Activated CD4-positive, alpha-beta T cell treated with anti-CD3 and anti-CD28 coated beads, Interleukin-2, Interleukin-6, amounts not matched to agents 100 ng/mL and 50 ng/mL, durations not matched to agents 16 hours and 8 hours (primary cell): ENCODE results near the gene PIK3CD.
"Not testable (repeated sequence)": the region's sequence is repeated elsewhere in the genome, so short reads cannot be mapped to it uniquely, and the experiment has no call there.

Experiments
- DNase-seq: peaks from one replicate; pipeline ENCODE4 v3.0.0-alpha.2; 2020

The PIK3CD gene

DNA sequence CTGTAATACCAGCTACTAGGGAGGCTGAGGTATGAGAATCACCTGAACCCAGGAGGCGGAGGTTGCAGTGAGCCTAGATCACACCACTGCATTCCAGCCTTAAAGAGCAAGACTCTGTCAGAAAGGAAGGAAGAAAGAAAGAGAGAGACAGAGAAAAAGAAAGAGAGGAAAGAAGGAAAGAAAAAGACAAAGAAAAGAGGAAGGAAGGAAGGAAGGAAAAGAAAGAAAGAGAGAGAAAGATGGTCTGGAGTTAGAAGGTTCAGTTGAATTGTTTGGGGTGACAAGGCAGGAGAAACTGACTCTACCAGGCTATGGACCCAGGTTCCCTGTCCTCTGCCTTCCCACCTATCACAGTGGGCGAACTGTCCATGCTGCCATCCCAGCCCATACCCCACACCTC is 27.4 kb upstream of the PIK3CD start:
- no peak for DNase-seq

DNA sequence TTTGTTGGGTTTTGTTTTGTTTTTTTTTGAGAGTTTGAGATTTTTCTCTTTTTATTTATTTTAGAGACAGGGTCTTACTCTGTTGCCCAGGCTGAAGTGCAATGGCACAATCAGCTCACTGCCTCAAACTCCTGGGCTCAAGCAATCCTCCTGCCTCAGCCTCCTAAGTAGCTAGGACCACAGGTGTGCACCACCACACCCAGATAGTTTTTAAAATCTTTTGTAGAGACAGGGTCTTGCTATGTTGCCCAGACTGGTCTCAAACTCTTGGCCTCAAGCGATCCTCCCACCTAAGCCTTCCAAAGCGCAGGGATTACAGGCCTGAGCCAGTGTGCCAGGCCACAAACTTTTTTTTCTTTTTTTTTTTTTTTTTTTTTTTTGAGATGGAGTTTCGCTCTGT is 26.5 kb upstream of the PIK3CD start:
- not testable (repeated sequence) for DNase-seq

DNA sequence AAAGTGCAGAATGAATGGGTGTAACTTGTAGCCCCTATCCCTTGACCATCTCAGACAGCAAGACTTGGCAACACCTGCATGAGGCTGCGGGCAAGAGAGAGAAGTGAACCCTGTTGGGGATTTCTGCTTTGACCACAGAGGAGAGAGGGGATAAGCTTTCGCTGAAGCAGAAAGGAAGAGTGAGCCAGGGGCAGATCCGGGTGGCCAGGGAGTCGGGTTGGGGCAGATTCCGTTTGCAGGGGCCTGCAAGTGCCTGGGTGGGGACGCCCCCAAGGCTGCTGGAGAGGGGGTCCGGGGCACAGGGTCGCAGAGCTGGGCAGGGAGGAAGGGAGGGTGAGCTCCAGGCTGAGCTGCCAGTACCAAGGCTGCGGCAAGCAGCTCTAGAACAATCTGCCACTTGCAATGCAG is 25.3 kb upstream of the PIK3CD start:
- DNase-seq: peak; percentile 58

DNA sequence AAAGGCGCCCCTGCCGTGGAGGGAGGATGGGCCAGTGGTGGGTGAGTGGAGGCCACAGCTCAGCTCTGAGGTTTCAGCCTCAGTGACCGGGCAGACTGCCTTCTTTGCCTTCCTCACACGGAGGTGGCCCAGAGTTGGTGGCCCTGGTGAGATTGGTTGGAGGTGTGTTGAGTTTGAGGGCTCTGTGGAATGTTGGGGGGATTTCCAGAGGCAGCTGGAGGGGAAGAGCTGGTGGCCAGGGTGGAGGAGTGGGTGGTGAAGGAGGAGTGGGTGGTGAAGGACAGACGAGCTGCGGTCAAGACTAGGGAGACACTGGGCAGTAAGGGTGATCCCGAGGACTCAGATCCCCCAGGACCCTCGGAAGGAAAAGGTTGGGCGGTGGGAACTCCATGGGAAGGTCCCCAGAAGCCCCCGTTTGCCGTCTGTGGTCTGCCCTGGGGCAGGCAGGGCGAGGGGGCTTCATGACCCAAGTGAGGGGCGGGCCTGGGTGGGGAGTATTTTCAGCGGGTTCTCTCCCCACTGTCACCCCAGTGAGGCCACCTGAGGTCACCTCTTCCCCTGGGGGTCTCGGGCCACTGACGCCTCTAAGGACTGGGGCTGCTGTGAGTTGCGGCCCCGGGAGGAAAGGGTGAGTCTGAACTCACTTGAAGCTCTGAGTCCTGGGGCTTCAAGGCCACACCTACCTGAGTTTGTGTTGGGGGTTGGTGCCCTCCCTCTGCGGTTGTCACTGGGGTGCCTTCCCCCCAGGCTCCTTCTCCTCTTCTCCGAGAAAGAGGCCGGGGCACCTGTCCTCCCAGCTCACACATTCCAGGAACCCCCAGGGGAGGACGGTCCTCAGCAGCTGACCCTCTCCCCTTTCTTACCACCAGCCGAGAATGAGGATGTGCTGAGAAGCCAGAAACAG is 22.7 kb upstream of the PIK3CD start:
- peak; percentile 85 for DNase-seq

DNA sequence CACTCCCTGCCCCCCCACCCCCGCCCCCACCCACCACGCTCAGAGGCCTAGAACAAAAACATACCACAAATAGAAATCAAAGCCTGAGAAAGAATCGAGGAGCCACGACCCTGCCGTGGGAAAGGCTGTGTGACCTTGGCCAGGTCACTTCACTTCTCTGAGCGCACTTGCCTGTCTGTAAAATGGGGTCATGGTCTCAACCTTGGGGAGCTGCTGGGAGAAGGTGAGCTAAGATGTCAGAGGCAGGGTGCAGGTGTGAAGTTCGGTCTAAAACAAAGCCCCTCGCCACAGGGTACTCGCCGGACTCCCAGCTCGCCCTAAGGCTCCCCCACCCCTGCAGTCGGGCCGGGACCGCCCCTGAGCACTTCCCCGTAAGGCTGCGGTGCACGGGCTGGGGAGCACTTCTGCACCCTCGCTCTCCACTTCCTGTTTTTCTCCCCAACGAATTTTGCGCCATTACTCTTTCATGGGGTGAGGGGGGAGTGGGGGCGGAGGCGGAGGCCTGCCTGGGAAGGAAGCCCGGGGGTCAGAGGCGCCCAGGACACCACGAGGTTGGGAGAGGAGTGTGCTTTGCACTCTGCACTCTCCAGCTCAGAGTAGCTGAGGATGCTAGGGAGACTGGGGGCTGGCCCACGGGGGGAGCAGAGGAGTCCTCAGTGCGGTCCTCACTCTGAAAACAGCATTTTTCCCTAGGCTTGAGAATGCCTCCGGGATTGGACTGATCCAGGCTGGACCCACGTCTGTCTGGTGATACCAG is 21.9 kb upstream of the PIK3CD start:
- DNase-seq: peak; percentile 89

DNA sequence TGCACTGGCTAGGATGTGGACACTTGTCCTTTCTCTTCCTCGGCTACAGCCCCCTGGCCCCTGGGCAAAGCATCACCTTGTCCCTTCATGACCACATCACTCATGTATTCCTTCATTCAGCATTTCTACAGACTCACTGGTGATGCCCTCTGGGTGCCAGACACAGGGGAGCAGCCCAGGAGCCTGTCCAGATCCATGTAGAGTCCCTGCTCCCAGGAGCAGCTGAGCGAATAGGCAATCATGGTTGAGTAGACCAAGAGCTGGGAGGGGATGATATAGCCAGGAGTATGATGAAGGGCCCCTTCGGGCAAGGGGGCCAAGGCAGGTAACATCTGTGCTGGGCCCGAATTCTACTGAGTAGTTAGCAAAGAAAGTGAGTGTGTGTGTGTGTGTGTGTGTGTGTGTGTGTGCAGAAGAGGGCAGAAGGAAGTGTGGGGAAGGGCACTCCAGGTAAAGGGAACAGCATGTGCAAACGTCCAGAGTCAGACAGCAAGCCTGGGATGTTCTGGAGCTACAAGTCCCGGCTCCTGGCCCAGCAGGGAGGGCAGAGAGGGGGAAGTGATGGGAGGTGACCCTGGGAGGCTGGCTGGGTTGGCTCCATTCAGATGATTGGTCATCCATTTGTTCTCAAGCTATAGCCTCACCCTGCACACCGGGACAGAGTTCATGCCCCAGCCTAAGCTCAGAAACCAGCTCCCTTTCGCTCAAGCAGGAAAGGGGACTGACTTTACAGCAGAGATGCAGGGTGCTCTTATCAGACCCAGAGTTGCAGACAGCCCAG is 21.0 kb upstream of the PIK3CD start:
- peak; percentile 17 for DNase-seq

DNA sequence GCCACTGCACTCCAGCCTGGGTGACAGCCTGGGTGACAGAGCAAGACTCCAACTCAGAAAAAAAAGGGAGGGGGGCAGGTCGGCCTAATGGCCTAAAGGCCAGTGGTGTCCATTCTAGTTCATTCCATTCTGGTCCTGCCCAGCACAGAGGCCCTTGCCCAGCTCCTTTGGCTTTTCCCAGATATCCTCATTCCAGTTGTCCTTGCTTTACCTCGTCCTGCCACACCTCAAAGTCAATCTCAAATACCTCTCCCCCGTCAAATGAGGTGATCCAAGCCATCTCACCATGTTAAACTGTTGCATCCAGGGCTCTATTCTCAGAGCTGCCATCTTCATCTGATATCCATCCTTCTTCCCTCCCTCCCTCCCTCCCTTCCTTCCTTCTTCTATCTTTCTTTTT is 19.9 kb upstream of the PIK3CD start:
- DNase-seq: no peak

DNA sequence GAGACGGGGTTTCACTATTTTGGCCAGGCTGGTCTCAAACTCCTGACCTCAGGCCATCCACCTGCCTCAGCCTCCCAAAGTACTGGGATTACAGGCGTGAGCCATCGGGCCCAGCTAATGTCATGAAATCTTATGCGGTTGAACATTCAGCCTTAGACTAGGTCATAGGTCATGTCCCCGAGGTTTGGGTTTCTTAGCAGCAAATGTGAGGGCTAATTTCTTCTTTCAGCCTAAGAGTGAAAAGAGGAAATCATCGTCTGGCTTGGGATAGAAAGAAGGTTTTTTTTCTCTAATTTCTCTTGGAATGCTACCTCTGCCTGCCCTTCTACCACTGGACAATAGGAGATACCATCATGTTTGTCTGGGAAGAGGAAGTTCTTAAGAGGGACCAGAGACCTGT is 18.0 kb upstream of the PIK3CD start:
- no peak for DNase-seq

DNA sequence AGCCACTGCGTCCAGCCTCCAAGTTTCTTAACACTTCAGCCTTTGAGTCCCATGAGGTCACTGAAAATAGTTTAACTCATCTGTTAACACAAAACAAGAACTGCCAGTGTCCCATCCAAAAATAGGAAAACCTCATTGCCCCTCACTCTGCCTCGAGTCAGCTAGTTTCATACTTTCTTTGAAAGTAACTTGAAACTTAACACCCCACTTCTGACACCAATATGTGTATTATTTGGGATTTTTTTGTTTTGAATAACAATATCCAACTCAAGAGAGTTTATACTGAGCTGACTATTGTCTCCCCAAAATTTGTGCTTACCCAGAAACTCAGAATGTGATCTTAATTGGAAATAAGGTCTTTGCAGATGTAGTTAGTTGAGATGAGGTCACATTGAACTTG is 16.9 kb upstream of the PIK3CD start:
- no peak for DNase-seq

DNA sequence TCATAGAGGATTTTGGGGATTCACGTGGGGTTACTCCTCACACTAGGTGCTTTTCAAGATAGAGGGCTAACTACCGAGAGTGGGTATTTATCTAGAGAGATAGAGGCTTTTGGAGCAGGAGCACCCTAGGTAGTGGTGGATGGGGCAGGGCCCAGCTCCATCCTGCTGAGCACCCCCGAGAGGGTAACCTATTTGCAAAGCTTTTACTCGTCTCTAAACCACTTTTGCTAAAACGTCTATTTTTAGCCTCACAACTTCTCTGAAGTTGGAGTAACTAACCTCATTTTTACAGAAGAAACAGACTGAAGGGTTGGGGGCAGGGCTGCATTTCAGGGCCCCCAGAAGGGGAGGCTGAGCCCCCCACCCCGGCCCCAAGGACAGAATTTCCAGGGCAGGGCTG is 12.3 kb upstream of the PIK3CD start:
- DNase-seq: no peak

DNA sequence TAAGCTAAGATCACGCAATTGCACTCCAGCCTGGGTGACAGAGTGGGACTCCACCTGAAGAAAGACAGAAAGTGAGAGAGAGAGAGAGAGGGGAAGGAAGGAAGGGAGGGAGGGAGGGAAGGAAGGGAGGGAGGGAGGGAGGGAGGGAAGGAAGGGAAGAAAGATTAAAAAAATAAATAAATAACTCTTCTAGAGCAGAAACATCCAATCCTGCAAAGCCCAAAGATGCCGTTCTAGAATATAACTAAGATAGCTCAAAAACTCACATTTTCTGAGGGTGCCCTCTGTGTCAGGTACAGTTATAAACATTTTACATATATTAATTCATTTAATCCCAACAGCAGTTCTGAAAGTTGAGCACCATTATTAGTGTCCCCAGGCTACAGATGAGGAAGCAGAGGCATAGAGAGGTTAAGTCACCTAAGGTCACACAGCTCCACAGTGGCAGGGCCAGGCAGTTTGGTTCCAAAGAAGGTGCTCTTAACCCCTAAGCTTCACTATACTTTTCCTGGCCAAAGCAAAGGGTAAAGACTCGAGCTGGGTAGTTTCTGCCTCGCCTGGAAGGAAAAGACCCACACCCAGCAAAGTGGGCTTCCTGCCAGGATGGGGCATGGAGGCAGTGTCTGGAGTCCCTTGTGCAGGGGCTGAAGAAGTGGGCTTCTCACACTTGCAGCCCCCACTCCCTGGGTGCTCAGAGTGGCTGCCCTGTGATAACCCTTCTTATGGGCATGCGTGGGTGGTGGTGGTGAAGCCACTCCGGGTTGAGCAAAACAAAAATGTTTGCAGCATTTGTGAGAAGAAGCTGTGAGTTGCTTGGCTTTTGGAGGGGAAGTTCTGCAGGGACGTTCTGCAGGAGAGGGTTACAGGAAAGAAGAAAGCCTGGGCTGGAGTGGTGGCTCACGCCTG is 7.9 kb upstream of the PIK3CD start:
- DNase-seq: no peak

DNA sequence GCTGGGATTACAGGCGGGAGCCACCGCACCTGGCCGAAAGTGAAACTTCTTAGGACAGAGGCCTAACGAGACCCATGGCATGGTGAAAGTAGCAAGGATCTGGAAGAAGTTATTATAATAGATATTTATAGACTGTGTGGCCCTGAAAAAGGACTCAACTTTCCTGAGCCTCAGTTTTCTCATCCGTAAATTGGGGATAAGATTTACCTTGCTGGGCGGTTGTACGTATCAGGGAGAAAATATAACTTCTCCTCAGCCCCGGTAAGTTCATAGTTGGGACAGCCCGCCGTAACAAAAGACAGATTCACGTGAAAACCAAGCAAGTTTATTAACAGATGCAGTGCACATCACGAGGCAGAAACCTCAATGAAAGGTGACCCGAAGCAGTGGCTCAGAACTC is 5.5 kb upstream of the PIK3CD start:
- no peak for DNase-seq

DNA sequence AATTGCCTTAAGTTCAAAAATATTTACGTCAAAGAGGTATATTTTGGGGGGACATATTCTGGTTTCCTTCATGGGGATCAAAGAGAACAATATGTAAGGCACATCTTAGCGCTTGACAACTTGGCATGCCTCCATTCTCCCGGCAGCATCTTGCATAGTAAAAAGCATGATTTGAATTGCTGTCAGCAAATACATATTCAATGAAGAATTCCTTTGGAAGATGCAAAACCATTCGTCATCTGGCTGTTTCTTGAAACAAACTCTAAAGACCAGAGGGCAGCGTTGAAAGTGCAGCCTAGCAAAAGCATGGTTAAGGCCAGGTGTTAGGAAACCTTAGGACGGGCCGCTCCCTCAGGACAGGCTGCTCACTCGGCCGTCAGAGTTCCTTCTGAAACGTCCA is 3.4 kb upstream of the PIK3CD start:
- no peak for DNase-seq

DNA sequence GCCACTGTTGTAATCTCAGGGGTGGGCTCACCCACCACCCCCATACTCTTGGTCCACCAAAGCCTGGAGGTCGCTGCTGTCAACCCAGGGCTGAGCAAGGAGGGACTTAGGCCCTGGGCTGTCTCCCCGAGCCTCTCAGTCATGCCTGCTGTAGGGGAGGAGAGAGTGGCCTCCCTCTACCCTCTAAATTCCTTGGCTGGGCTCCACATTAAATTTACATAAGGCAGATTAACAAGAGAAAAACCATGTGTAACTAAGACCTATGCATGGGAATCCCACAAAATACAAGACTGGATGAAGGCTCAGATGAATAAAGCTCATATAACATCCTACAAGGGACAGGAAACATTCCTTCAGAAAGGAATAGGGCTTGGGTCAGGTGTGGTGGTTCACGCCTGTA is 1.8 kb upstream of the PIK3CD start:
- no peak for DNase-seq

DNA sequence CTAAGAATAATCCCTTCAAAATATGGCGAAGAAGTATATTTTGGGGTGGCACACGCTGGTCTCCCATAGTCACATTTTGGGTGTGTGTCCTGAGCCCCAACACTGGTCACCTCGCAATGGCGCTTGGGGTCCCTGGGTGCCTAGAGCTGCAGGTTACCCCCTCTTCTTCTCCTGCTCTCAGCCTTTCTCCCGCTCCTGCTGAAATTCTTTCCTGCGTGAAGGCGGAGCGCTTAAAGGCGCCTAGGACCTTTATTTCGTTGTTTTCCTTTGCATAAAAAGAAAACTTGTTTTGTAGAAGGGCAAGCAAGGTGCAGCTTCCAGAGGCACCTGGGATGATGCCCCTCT is 339 bp upstream of the PIK3CD start:
- no peak for DNase-seq

DNA sequence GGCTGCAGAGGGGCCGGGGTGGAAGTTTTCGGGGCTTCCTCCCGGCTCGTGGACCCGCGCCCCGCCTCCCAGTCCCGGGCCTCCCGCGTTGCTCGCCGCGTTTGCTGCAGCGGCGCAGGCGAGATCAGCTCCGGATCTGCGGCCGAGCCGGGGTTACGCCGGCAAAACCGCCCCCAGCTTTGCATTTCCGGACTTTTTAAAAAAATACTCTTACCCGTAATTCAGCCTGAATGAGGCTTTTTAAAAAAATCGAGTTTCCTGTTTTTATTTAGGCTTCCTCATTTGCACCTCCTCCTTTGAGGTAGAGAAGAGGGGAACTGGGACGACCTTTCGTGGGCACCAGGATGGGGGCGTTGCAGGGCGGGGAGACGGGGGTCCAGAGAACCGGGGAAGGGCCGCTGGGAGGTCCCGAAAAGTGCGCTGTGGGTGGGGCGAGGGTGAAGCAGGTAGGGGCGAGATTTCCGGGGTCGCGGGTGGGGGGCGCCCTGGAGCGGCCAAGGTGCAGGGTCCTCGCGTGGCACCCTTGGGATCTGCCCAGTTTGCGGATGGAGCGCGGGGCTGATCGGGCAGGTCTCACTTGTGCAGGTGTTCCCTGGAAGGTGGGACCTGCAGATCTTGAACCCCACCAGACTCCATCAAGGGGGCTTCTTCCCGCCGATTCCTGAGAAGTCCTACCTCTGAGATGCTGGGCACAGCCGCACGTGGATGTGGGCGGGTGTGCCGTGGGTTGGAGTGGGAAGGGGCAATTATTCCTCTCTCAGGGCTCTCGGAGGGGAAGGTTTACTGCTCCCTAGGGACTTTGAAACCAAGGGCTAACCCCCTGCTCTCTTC is 1.1 kb downstream of the PIK3CD start:
- peak; percentile 77 for DNase-seq

DNA sequence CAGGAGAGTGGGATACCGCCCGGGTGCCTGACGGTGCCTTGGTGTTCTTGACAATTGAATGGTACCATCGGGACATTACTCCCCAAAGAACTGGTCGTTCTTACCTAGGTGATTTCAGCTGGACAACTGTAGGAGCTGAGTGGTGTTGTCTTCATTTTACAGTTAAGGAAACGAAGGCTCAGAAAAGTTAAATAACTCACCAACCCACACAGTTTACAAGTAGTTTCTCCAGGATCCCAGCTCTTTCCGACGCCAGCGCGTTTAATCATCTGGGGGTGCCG is 1.6 kb downstream of the PIK3CD start:
- no peak for DNase-seq

DNA sequence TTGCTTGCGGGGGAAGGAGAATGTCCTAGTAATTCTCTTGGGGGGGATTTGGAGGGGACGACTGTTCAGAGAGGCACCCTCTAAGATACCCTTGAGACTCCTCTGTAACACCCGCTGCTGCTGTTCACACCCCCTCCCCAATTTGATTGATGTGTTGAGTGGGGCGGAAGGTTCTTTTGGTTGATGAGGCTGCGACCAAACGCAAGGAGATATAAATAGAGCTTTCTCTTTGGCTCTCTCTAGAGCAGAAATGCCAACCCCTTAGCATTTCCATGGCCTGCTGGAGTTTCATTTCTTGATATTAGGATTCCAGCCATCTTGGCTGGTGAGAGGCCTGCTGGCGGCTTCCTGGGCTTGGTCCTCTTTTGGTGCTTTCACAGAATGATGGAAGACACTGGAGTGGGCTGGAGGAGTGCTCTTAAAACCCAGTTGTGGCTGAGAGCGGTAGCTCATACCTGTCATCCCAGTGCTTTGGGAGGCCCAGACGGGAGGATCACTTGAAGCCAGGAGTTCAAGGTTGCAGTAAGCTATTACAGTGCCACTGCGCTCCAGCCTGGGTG is 2.0 kb downstream of the PIK3CD start:
- peak; percentile 56 for DNase-seq

DNA sequence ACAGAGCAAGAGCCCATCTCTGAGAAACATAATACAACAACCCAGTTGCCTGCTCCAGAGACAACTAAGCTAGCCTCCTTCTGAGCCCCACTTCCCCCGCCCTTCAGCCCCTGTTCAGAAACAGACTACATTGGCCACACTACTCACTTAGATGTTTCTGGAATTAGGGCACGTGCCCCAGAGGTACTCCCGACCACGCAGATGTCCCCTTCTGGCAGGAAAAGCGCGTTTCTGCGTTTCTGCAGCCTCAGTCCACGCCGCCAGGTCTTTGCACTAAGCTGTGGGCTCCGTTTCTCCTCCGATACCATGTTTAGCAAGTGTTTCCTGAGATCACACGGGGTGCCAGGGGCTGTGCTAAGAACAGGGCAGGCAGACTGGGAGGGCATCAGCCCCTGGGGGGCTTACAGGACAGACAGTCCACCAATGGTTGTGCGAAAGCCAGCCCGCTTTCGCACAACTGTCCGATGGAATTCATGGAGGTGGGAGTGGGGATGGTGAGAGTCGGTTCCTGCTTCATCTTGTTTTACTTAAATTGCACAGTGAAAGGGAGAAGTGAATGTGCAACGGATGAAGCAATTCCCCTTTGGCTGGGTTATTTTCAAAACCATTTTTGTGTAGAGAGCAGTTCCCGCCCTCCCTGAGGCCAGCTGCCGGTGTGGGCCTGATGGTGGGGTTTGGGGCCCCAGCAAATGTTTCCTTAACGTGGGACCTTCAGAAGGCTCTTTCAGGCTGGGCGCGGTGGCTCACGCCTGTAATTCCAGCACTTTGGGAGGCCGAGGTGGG is 2.7 kb downstream of the PIK3CD start:
- peak; percentile 58 for DNase-seq

DNA sequence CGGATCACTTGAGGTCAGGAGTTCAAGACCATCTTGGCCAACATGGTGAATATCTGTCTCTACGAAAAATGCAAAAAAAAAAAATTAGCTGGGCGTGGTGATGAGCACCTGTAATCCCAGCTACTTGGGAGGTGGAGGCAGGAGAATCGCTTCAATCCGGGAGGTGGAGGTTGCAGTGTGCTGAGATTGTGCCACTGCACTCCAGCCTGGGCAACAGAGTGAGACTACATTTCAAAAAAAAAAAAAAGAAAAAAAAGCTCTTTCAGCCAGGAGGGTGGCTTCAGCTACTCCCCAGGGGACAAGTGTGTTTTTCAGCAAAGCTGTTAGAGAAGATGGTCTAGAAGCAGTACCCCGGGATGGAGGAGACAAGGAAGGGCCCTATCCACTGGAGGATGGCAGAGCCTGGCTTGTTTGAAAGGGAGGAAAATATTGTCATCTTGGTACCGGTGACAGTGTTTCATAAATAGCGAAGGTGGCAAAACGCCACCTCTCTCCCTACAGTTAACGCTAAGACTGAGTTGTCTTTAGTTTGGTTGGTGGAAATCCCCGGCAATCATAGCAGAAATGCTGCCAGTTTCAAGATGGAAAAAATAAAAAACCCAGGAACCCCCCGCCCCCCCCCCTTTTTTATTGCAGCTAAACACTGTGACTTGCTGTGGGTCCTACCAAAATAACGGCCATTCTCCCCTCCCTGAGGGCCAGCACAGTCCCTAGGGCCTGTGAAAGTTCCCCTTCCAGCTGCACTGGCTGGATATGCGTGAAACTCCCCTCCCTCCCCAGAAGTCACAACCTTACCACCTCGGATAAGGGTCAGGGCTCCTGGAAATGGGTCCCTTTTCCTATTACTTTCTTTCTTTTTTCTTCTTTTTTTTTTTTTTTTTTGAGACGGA is 3.5 kb downstream of the PIK3CD start:
- peak; percentile 82 for DNase-seq
